H9 (cell line): Measurements from ENCODE around the gene TSEN34. TPM values are rescaled to one million over a fixed set of nuclear protein-coding genes. Genes with fewer than 3 reads are reported as not detected.

Experiments
- DNase-seq: peaks from one replicate; pipeline ENCODE4 v3.0.0-alpha.2; 2017
- H2AFZ ChIP-seq: one replicate; pipeline ENCODE4 v1.6.1; 2013; ENCODE audit warnings: mild to moderate bottlenecking, low read length, control low read depth, moderate library complexity
- H2AK5ac ChIP-seq: 2 replicates; pipeline ENCODE4 v1.6.1; 2013; ENCODE audit warnings: low read length, control low read depth, mixed read lengths; ENCODE audit not compliant: insufficient read length
- H2BK120ac ChIP-seq: one replicate; pipeline ENCODE4 v1.6.1; 2013; ENCODE audit warnings: low read depth, mild to moderate bottlenecking, low read length, control low read depth, inconsistent platforms; ENCODE audit not compliant: poor library complexity, severe bottlenecking
- H2BK12ac ChIP-seq: 2 replicates; pipeline ENCODE4 v1.6.1; 2013; ENCODE audit warnings: low read length, control low read depth, mixed read lengths, low read depth; ENCODE audit not compliant: insufficient read length
- H2BK15ac ChIP-seq: 2 replicates; pipeline ENCODE4 v1.6.1; 2013; ENCODE audit warnings: low read depth, low read length, control low read depth
- H2BK20ac ChIP-seq: one replicate; pipeline ENCODE4 v1.6.1; 2013; ENCODE audit warnings: low read depth, mild to moderate bottlenecking, low read length, control low read depth, inconsistent platforms; ENCODE audit not compliant: poor library complexity, severe bottlenecking
- H2BK5ac ChIP-seq: 2 replicates; pipeline ENCODE4 v1.6.1; 2013; ENCODE audit warnings: low read length, control low read depth, mixed read lengths; ENCODE audit not compliant: insufficient read length
- H3K14ac ChIP-seq: 2 replicates; pipeline ENCODE4 v1.6.1; 2013; ENCODE audit warnings: low read length, control low read depth; ENCODE audit not compliant: insufficient read depth
- H3K18ac ChIP-seq: 2 replicates; pipeline ENCODE4 v1.6.1; 2013; ENCODE audit warnings: low read depth, mild to moderate bottlenecking, mixed read lengths, low read length, control low read depth; ENCODE audit not compliant: insufficient read length
- H3K23ac ChIP-seq: 2 replicates; pipeline ENCODE4 v1.6.1; 2013; ENCODE audit warnings: low read length, control low read depth, mixed read lengths, low read depth; ENCODE audit not compliant: insufficient read length
- H3K23me2 ChIP-seq: 2 replicates; pipeline ENCODE4 v1.6.1; 2013; ENCODE audit warnings: low read depth, mild to moderate bottlenecking, mixed read lengths, low read length, control low read depth; ENCODE audit not compliant: insufficient read length, poor library complexity, severe bottlenecking
- H3K27ac ChIP-seq: 2 replicates; pipeline ENCODE4 v1.5.1; 2013; ENCODE audit warnings: low read length, control low read depth, mixed read lengths, low read depth; ENCODE audit not compliant: insufficient read length
- H3K27me3 ChIP-seq: 2 replicates; pipeline ENCODE4 v1.6.1; 2013; ENCODE audit warnings: low read length, control low read depth, inconsistent platforms; ENCODE audit not compliant: insufficient read depth
- H3K4ac ChIP-seq: 2 replicates; pipeline ENCODE4 v1.6.1; 2013; ENCODE audit warnings: low read depth, mild to moderate bottlenecking, control low read depth, inconsistent platforms, low read length, moderate library complexity
- H3K4me1 ChIP-seq: 2 replicates; pipeline ENCODE4 v1.6.1; 2013; ENCODE audit warnings: low read length, control low read depth, inconsistent platforms; ENCODE audit not compliant: insufficient read depth
- H3K4me2 ChIP-seq: 2 replicates; pipeline ENCODE4 v1.6.1; 2013; ENCODE audit warnings: low read length, control low read depth, mixed read lengths; ENCODE audit not compliant: insufficient read length, insufficient read depth
- H3K56ac ChIP-seq: 2 replicates; pipeline ENCODE4 v1.6.1; 2013; ENCODE audit warnings: low read depth, mild to moderate bottlenecking, mixed read lengths, low read length, control low read depth; ENCODE audit not compliant: insufficient read length
- H3K79me1 ChIP-seq: 2 replicates; pipeline ENCODE4 v1.6.1; 2013; ENCODE audit warnings: low read depth, mild to moderate bottlenecking, moderate library complexity, low read length, control low read depth, inconsistent platforms; ENCODE audit not compliant: insufficient read depth, poor library complexity, severe bottlenecking
- H3K79me2 ChIP-seq: 2 replicates; pipeline ENCODE4 v1.6.1; 2013; ENCODE audit warnings: low read length, control low read depth, inconsistent platforms; ENCODE audit not compliant: insufficient read depth
- H3K9ac ChIP-seq: 2 replicates; pipeline ENCODE4 v1.6.1; 2013; ENCODE audit warnings: low read length, control low read depth, mixed read lengths; ENCODE audit not compliant: insufficient read length; ENCODE audit errors: extremely low read depth
- H3K9me3 ChIP-seq: one replicate; pipeline ENCODE4 v1.6.1; 2013; ENCODE audit warnings: low read depth, low read length, inconsistent platforms; ENCODE audit not compliant: control insufficient read depth
- H3T11ph ChIP-seq: one replicate; pipeline ENCODE4 v1.6.1; 2013; ENCODE audit warnings: mild to moderate bottlenecking, low read length, control low read depth, inconsistent platforms
- H4K20me1 ChIP-seq: one replicate; pipeline ENCODE4 v1.6.1; 2013; ENCODE audit not compliant: control insufficient read depth, insufficient read length, insufficient read depth
- H4K5ac ChIP-seq: 2 replicates; pipeline ENCODE4 v1.6.1; 2013; ENCODE audit warnings: low read depth, mild to moderate bottlenecking, mixed read lengths, low read length, control low read depth; ENCODE audit not compliant: insufficient read length
- H4K8ac ChIP-seq: replicated peaks from 2 replicates; pipeline ENCODE4 v1.6.1; 2013; ENCODE audit warnings: low read length, control low read depth, mixed read lengths, low read depth; ENCODE audit not compliant: insufficient read length
- H4K91ac ChIP-seq: 2 replicates; pipeline ENCODE4 v1.6.1; 2013; ENCODE audit warnings: low read depth, mild to moderate bottlenecking, moderate library complexity, mixed read lengths, low read length, control low read depth; ENCODE audit not compliant: insufficient read length
- H3K27ac Mint-ChIP-seq, 3 experiments: 2 replicates in 2 of 3; 3 replicates in 1 of 3; pipeline ENCODE4 v1.8.0; 2020 to 2021; ENCODE audit warnings: mixed read lengths in 3 of 3, mild to moderate bottlenecking in 1 of 3, moderate library complexity in 1 of 3
- H3K27me3 Mint-ChIP-seq: 2 replicates; pipeline ENCODE4 v1.8.0; 2021; ENCODE audit warnings: low read depth, mild to moderate bottlenecking, moderate library complexity, mixed read lengths
- H3K36me3 Mint-ChIP-seq, 3 experiments: 2 replicates in 2 of 3; 3 replicates in 1 of 3; pipeline ENCODE4 v1.8.0; 2020 to 2021; ENCODE audit warnings: low read depth in 3 of 3, mixed read lengths in 3 of 3; ENCODE audit not compliant: insufficient read depth in 1 of 3
- H3K4me1 Mint-ChIP-seq, 2 experiments: 2 replicates each; pipeline ENCODE4 v1.8.0; 2020; ENCODE audit warnings: mixed read lengths in 2 of 2
- H3K4me3 Mint-ChIP-seq, 2 experiments: 2 replicates in 1 of 2; 3 replicates in 1 of 2; pipeline ENCODE4 v1.8.0; 2020 to 2021; ENCODE audit warnings: mild to moderate bottlenecking in 2 of 2, mixed read lengths in 2 of 2, moderate library complexity in 1 of 2
- H3K9me3 Mint-ChIP-seq, 2 experiments: 2 replicates in 1 of 2; 3 replicates in 1 of 2; pipeline ENCODE4 v1.8.0; 2020; ENCODE audit warnings: mild to moderate bottlenecking in 2 of 2, mixed read lengths in 2 of 2, moderate library complexity in 1 of 2
- WGBS: extraction: QIAGEN DNeasy Blood & Tissue Kit; methylation state at CpG from one replicate; pipeline ENCODE4 v1.1.7; 2013; ENCODE audit warnings: missing lambda C conversion rate, low lambda C conversion rate, mixed read lengths; ENCODE audit not compliant: insufficient read length; ENCODE audit errors: extremely low coverage; 5-methylcytosine and 5-hydroxymethylcytosine counted together
- total RNA-seq: library from RNA; stranded (reverse); gene quantifications from 2 replicates; pipeline ENCODE4 v1.2.1, GENCODE V29; 2021
- TF ChIP-seq, protein P1 (sequence below): fragments of 200-600 bp; sonication (generic); conservative IDR thresholded peaks from 3 replicates; pipeline ENCODE4 v1.8.0; 2021; ENCODE audit warnings: antibody characterized with exemption, mild to moderate bottlenecking

The TSEN34 gene
- total RNA-seq, 1 experiment from 2014 or later: 28.3 TPM

DNA sequence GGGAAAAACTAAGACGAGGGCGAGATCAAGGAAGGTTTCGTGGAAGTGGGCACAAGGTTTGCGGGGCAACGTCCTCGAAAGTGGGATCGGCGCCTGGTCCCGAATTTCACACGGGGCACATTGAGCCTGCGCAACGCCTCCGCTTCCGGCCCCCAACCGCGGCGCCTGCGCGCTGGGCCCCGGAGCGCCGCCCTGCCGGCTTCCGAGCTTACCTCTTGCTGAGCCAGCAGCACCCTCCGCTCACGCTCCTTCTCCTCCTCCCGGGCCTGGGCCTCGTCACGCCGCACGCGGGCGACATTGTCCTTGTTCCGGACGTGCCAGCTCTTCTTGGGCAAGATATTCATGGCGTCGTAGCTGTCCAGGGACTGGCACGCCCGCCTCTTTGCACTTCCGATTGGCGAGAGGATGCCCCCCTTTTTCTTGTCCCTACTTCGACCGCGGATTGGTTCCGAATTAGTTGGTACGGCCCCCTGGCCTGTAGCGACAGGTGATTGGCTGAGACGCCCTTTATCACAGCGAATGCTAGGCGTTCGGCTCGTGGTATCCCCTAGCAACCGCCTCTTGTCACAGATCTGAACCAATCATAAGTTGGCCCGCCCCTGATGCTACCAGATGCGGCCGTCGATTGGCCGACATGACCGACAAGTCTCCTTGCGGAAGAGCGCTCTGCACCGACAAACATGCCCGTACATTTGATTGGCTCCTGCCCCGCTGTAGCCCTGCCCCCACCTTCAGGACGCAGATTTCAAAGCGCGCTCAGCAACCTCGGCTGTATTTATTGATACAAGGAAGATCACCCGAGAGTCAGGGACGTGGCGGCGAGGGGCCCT is 31.5 kb upstream of the TSEN34 start, which contains the start of gene LENG1:
Gene LENG1, minus strand, starts transcription at position 370 of the 830 bp plus-strand sequence. Its CDS starts 26 bp downstream, at position 344.
- Histone ChIP-seq H3K27ac (no peak within 1 kb of the TSS), H3K4me1 (no peaks in the 10 kb centered on the region), H3K27me3 (no peaks in the 10 kb centered on the region), H3K14ac (peak within 1 kb of the TSS; percentile 87; the same call in 1 of the 2 replicates), H3K4me2 (peak within 1 kb of the TSS; percentile 95), H4K91ac (no peak within 1 kb of the TSS), H2BK20ac (no peak within 1 kb of the TSS), H3K79me1 (no peaks in the 10 kb centered on the region), H2BK5ac (no peak within 1 kb of the TSS), H3K23me2 (peaks cover 18% of the 10 kb centered on the region), H3K18ac (peak within 1 kb of the TSS; percentile 81), H2AFZ (no peak within 1 kb of the TSS), H3K79me2 (no peaks in the 10 kb centered on the region; the same call in 1 of the 2 replicates), H4K20me1 (no peaks in the 10 kb centered on the region), H2AK5ac (no peak within 1 kb of the TSS), H4K8ac (no peak within 1 kb of the TSS), H2BK12ac (no peak within 1 kb of the TSS), H3K4ac (no peak within 1 kb of the TSS), H4K5ac (no peak within 1 kb of the TSS), H2BK120ac (no peak within 1 kb of the TSS), H3K9me3 (no peaks in the 10 kb centered on the region), H2BK15ac (no peak within 1 kb of the TSS), H3T11ph (no peak within 1 kb of the TSS), H3K56ac (no peak within 1 kb of the TSS), H3K9ac (peak within 1 kb of the TSS; percentile 64), H3K23ac (no peak within 1 kb of the TSS)
- no CpG with 5 or more reads among the region's 72 CpGs for WGBS
- peak within 1 kb of the TSS; percentile 98 to 100 (median 99) for H3K27ac Mint-ChIP-seq
- H3K4me3 Mint-ChIP-seq: peak within 1 kb of the TSS; percentile 99 to 100
- peak; percentile 100 for DNase-seq
- peaks cover 30 to 38% of the 10 kb centered on the region in 2 experiments for H3K4me1 Mint-ChIP-seq
- H3K36me3 Mint-ChIP-seq: peaks cover 16 to 34% (median 30%) of the 10 kb centered on the region in 3 experiments
- TF ChIP-seq, protein P1, sequence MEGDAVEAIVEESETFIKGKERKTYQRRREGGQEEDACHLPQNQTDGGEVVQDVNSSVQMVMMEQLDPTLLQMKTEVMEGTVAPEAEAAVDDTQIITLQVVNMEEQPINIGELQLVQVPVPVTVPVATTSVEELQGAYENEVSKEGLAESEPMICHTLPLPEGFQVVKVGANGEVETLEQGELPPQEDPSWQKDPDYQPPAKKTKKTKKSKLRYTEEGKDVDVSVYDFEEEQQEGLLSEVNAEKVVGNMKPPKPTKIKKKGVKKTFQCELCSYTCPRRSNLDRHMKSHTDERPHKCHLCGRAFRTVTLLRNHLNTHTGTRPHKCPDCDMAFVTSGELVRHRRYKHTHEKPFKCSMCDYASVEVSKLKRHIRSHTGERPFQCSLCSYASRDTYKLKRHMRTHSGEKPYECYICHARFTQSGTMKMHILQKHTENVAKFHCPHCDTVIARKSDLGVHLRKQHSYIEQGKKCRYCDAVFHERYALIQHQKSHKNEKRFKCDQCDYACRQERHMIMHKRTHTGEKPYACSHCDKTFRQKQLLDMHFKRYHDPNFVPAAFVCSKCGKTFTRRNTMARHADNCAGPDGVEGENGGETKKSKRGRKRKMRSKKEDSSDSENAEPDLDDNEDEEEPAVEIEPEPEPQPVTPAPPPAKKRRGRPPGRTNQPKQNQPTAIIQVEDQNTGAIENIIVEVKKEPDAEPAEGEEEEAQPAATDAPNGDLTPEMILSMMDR: peak; percentile 52
- peaks cover 29% of the 10 kb centered on the region for H3K27me3 Mint-ChIP-seq
- H3K9me3 Mint-ChIP-seq: peaks cover 0 to 3% of the 10 kb centered on the region in 2 experiments; a peak in 2 of 5 replicates
